Fibroblast of mammary gland (primary cell): Measurements from ENCODE around the gene RTP1.

Experiments
- DNase-seq: peaks from one replicate; pipeline ENCODE4 v3.0.0-alpha.2; 2010; ENCODE audit warnings: low read depth
- H3K4me3 ChIP-seq: 2 replicates; pipeline ENCODE4 v1.5.1; 2011; ENCODE audit warnings: low read depth, mild to moderate bottlenecking, low read length, moderate library complexity; ENCODE audit not compliant: control insufficient read depth
- TF ChIP-seq, protein P1 (sequence below): conservative IDR thresholded peaks from 2 replicates; pipeline ENCODE4 v1.5.1; 2011; ENCODE audit warnings: low read depth, low read length, inconsistent platforms; ENCODE audit not compliant: control insufficient read depth, insufficient read depth

Gene RTP1

DNA sequence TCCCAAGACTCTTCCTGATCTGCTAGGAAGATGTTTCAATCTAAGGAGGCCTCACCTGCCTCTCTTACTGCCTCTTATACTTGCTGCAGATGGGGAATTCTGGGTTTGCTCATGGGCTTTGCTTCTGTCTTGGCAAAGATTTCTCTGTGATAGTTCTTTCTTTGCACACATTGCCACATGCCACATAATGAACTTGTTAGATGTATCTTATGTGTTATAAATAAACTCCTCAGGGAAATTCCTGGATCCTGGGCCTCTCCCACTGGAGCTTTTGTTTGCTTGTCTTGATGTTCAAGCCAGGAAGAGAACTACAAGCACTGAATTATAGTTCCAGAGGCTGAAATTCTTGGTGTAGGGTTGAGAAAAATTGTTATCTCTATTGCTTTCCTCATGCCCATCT, 12.2 kb downstream of the RTP1 start:
- DNase-seq = no peak
- no peak overlapping the region for H3K4me3 ChIP-seq
- TF ChIP-seq, protein P1, sequence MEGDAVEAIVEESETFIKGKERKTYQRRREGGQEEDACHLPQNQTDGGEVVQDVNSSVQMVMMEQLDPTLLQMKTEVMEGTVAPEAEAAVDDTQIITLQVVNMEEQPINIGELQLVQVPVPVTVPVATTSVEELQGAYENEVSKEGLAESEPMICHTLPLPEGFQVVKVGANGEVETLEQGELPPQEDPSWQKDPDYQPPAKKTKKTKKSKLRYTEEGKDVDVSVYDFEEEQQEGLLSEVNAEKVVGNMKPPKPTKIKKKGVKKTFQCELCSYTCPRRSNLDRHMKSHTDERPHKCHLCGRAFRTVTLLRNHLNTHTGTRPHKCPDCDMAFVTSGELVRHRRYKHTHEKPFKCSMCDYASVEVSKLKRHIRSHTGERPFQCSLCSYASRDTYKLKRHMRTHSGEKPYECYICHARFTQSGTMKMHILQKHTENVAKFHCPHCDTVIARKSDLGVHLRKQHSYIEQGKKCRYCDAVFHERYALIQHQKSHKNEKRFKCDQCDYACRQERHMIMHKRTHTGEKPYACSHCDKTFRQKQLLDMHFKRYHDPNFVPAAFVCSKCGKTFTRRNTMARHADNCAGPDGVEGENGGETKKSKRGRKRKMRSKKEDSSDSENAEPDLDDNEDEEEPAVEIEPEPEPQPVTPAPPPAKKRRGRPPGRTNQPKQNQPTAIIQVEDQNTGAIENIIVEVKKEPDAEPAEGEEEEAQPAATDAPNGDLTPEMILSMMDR = no peak

DNA sequence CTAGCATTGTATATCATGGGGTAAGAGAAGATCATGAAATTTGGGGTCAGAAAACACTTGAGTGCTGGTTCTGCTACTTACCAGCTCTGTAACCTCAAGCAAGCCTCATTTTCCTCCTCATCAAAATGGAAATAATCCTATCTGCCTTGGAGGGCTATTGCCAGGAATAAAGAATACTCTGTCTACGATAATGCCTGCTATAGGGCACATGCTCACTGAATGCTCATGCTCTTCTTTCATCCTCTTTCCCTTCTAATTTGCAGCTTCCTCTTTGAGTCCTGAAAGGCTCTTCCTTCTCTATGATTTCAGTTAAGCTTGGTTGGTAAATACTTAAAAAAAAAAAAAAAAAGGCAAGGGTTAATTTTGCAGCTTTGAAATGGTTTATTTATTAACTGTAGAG, 12.8 kb downstream of the RTP1 start:
- TF ChIP-seq, protein P1 = no peak
- no peak for DNase-seq
- no peak overlapping the region for H3K4me3 ChIP-seq

DNA sequence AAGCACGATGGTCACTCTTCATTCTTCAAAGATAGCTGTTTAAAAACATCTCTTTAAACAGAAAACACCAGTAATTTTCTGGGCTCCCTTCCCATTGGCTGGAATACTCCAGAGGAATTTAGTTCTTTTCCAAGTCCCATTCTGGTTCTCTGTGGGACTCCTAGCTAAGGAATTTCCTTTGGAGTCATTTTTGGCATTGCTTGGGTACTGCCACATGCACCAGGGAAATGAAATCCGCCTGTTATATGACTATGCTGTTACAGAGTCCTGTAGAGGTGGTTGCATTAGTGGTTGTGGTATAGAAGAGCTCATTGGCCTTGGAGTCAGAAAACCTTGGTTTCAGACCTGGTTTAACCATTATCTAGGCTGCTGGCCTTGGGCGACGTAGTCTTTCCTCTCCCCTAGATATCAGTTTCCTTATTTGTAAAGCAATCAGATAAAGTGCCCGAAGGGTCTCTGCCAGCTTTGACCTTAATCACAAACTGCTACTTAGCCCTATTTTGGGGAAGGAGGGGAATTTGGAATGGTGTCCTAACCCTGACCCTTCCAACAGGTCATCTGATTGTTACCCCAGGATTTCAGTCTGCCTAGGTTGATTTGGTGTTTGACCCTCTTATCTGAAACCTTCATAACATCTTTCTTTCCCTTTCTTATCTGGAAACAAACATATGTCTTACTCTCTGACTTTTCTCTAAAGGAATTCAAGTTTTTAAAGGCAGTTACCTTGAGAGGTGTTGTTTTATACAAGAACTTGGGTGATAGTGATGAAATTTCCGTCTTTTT, 13.4 kb downstream of the RTP1 start:
- DNase-seq = peak; percentile 69
- no peak overlapping the region for H3K4me3 ChIP-seq
- TF ChIP-seq, protein P1 = no peak

DNA sequence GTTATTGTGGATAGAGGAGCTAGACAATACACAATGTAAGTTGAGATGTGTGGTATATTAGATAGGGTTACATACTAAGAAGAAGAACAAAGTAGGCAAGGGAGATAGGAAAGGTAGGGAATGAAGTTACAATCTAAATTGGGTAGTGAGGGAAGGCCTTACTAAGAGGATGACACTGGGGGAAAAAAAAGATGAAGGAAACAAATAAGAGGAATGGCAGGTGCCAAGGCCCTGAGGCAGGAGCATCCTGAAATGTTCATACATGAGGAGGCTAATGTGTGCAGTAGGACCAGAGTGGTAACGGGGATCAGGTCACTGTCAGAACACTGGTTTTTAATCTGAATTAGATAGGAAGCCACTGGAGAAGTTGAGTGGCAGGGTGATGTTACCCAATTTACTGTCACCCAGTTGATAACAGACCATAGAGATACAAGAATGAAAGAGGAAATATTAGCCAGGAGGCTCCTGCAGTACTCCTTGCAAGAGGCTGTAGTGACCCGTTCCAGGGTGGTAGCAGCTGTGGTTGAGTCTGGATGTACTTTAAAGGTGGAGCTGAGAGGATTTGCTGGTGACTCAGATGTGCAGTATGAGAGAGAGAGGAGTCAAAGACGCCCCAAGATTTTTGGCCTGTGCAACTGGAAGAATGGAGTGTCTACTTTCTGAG, 14.4 kb downstream of the RTP1 start:
- DNase-seq = peak; percentile 79
- TF ChIP-seq, protein P1 = no peak
- no peak overlapping the region for H3K4me3 ChIP-seq

DNA sequence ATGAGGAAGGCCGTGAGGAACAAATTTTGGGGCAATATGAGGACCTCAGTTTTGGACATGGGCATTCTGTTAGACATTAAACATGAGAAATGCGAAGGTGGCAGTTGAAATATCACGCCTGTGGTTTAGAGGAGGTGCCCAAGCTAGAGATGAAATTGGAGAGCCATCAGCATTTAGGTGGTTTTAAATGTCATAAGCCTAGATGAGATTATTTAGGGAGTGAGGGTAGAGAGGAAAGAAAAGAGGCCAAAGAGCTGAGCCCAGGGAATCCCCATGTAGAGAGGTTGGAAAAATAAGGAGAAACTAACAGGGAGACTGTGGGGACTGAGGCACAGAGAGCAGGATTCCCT, 14.9 kb downstream of the RTP1 start:
- H3K4me3 ChIP-seq = no peak overlapping the region
- no peak for DNase-seq
- TF ChIP-seq, protein P1 = no peak

DNA sequence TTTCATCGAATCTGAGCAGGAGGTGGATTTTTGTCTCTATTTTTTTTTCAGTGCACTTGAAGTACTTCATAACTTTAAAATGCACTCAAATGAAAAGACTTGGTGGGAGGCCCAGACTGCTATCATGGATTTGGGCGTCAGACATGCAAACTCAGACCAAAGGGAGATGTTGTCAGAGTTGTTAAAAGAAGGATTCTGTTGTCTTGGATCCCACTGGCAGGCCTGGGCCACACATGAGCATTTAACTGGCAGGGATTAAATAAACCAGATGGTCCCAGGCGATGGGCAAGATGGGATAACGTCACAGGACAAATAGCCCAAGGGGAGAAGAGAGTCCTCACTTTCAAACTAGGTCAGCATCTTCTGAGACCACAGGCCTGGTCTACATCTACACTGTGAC, 15.4 kb downstream of the RTP1 start:
- TF ChIP-seq, protein P1 = no peak
- no peak for DNase-seq
- no peak overlapping the region for H3K4me3 ChIP-seq

DNA sequence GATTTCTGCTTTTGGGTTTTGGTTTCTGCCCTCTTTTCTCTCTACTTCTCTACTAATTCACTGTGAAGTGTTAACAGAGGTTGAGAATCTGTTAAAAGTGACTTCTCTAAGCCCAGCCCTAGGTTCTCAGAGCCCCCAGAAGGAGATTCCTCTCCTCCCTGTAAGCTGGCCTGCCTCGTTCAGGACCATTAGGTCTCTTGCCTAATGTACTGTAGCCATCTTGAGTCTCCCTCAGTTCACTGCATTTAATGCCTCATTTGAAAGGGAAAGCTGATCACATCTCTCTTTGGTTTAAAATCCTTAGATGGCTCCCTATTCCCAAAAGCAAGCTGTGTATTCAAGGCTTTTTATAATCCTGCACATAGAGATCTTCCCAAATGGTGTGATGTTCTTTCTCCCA, 16.3 kb downstream of the RTP1 start:
- no peak overlapping the region for H3K4me3 ChIP-seq
- no peak for DNase-seq
- TF ChIP-seq, protein P1 = no peak
